MM.1S (cell line): ENCODE measurements around the gene SYT1.

Experiments used
- DNase-seq: peaks from one replicate; pipeline ENCODE4 v3.0.0-alpha.2; 2015
- H2AFZ ChIP-seq: fragments of 300-600 bp; sonication (generic); 2 replicates; pipeline ENCODE4 v1.6.0; 2016; ENCODE audit warnings: antibody characterized with exemption, low read length
- H3F3A ChIP-seq: fragments of 300-600 bp; sonication (generic); 2 replicates; pipeline ENCODE4 v1.6.1; 2016; ENCODE audit warnings: mild to moderate bottlenecking, antibody characterized with exemption, low read length, moderate library complexity, mixed read lengths; ENCODE audit not compliant: insufficient read depth
- H3K27ac ChIP-seq: fragments of 300-600 bp; sonication (generic); 2 replicates; pipeline ENCODE4 v1.5.1; 2016; ENCODE audit warnings: mild to moderate bottlenecking, low read length
- H3K27me3 ChIP-seq: fragments of 300-600 bp; sonication (generic); replicated peaks from 2 replicates; pipeline ENCODE4 v1.6.0; 2016; ENCODE audit warnings: low read length; ENCODE audit not compliant: insufficient read depth
- H3K36me3 ChIP-seq: fragments of 300-600 bp; sonication (generic); replicated peaks from 2 replicates; pipeline ENCODE4 v1.6.1; 2016; ENCODE audit warnings: mild to moderate bottlenecking, low read length, mixed read lengths; ENCODE audit not compliant: insufficient read depth
- H3K4me1 ChIP-seq: fragments of 300-600 bp; sonication (generic); 2 replicates; pipeline ENCODE4 v1.6.1; 2016; ENCODE audit warnings: low read length, mixed read lengths
- H3K4me2 ChIP-seq: fragments of 300-600 bp; sonication (generic); 2 replicates; pipeline ENCODE4 v1.6.0; 2016; ENCODE audit warnings: low read depth, low read length
- H3K4me3 ChIP-seq: fragments of 300-600 bp; sonication (generic); 2 replicates; pipeline ENCODE4 v1.5.1; 2016; ENCODE audit warnings: low read length, mixed read lengths
- H3K79me2 ChIP-seq: fragments of 300-600 bp; sonication (generic); 2 replicates; pipeline ENCODE4 v1.6.1; 2016; ENCODE audit warnings: mixed run types, low read length, mixed read lengths
- H3K9ac ChIP-seq: fragments of 300-600 bp; sonication (generic); 2 replicates; pipeline ENCODE4 v1.6.1; 2016; ENCODE audit warnings: low read length, mixed read lengths
- H3K9me2 ChIP-seq: fragments of 300-600 bp; sonication (generic); replicated peaks from 2 replicates; pipeline ENCODE4 v1.6.1; 2016; ENCODE audit warnings: mild to moderate bottlenecking, low read length, mixed read lengths; ENCODE audit not compliant: insufficient read depth
- H3K9me3 ChIP-seq: fragments of 300-600 bp; sonication (generic); replicated peaks from 2 replicates; pipeline ENCODE4 v1.6.1; 2016; ENCODE audit warnings: mild to moderate bottlenecking, low read length, mixed read lengths; ENCODE audit not compliant: insufficient read depth
- H4K20me1 ChIP-seq: fragments of 300-600 bp; sonication (generic); 2 replicates; pipeline ENCODE4 v1.6.1; 2016; ENCODE audit warnings: mild to moderate bottlenecking, low read length, moderate library complexity, mixed read lengths; ENCODE audit not compliant: insufficient read depth
- CTCF ChIP-seq: fragments of 300-600 bp; sonication (generic); IDR thresholded peaks from 2 replicates; pipeline ENCODE4 v1.5.1; 2016; ENCODE audit warnings: antibody characterized with exemption, low read length, mixed read lengths
- EZH2 ChIP-seq: fragments of 300-600 bp; sonication (generic); optimal IDR thresholded peaks from 2 replicates; pipeline ENCODE3; 2017; ENCODE audit warnings: low read depth, mild to moderate bottlenecking, antibody characterized with exemption, low read length, mixed read lengths
- EZH2phosphoT487 ChIP-seq: fragments of 300-600 bp; sonication (generic); IDR thresholded peaks from 2 replicates; pipeline ENCODE4 v1.6.1; 2018; ENCODE audit warnings: antibody characterized with exemption, low read length

Gene SYT1

GRCh38 chr12:79140711-79141110 lies 276.1 kb downstream of the SYT1 start:
- H4K20me1 ChIP-seq: no peaks in the 10 kb centered on the region
- H3K9ac ChIP-seq: no peak overlapping the region
- no peak overlapping the region for H3K4me2 ChIP-seq
- no peaks in the 10 kb centered on the region for H3K9me3 ChIP-seq
- DNase-seq: no peak
- no peaks in the 10 kb centered on the region for H3K27me3 ChIP-seq
- no peaks in the 10 kb centered on the region for H3K79me2 ChIP-seq
- H3K4me3 ChIP-seq: no peak overlapping the region
- H3K9me2 ChIP-seq: no peaks in the 10 kb centered on the region
- no peaks in the 10 kb centered on the region for H3K4me1 ChIP-seq
- H3K27ac ChIP-seq: no peak overlapping the region
- H3K36me3 ChIP-seq: no peaks in the 10 kb centered on the region
- no peaks in the 10 kb centered on the region for H3F3A ChIP-seq
- TF ChIP-seq CTCF: no peak
- TF ChIP-seq EZH2phosphoT487: no peak
- TF ChIP-seq EZH2: no peak
- H2AFZ ChIP-seq: no peak overlapping the region

- Histone ChIP-seq H3K9me2 (no peaks in the 10 kb centered on the region), H4K20me1 (no peaks in the 10 kb centered on the region), H3K27me3 (no peaks in the 10 kb centered on the region), H3K4me2 (no peak overlapping the region), H3K9me3 (no peaks in the 10 kb centered on the region), H3K4me1 (no peaks in the 10 kb centered on the region), H3K36me3 (no peaks in the 10 kb centered on the region), H3K4me3 (no peak overlapping the region), H2AFZ (no peak overlapping the region), H3K27ac (no peak overlapping the region), H3F3A (no peaks in the 10 kb centered on the region), H3K9ac (no peak overlapping the region), H3K79me2 (no peaks in the 10 kb centered on the region)
- no peak for TF ChIP-seq EZH2
- no peak for TF ChIP-seq CTCF
- TF ChIP-seq EZH2phosphoT487: no peak
- DNase-seq: no peak
These were observed 277.2 kb downstream of the SYT1 start for GRCh38 chr12:79141776-79142175.

- no peaks in the 10 kb centered on the region for H3K79me2 ChIP-seq
- no peaks in the 10 kb centered on the region for H3K9me2 ChIP-seq
- no peaks in the 10 kb centered on the region for H3K27me3 ChIP-seq
- no peaks in the 10 kb centered on the region for H4K20me1 ChIP-seq
- H3K4me2 ChIP-seq: no peak overlapping the region
- no peaks in the 10 kb centered on the region for H3K36me3 ChIP-seq
- no peak overlapping the region for H3K27ac ChIP-seq
- H3K4me1 ChIP-seq: no peaks in the 10 kb centered on the region
- no peak overlapping the region for H2AFZ ChIP-seq
- H3K9ac ChIP-seq: no peak overlapping the region
- no peaks in the 10 kb centered on the region for H3K9me3 ChIP-seq
- TF ChIP-seq CTCF (no peak), EZH2phosphoT487 (no peak), EZH2 (no peak)
- H3F3A ChIP-seq: no peaks in the 10 kb centered on the region
- no peak overlapping the region for H3K4me3 ChIP-seq
- no peak for DNase-seq
These were observed 279.2 kb downstream of the SYT1 start for GRCh38 chr12:79143803-79144202.
